K562 (cell line): Measurements from ENCODE around the gene STC2. TPM values are rescaled to one million over a fixed set of nuclear protein-coding genes. Genes with fewer than 3 reads are reported as not detected.

Experiments used
- ATAC-seq: fragments of 200-7000 bp; cut with Tn5 transposase; 3 replicates; pipeline ENCODE4 v1.9.1; 2020; ENCODE audit warnings: moderate library complexity
- BruUV-seq: library from RNA; stranded (reverse); fragments of 400-500 nt; replicated peaks from 2 replicates; lab custom pipeline; 2021; lab: Mats Ljungman, UMichigan
- CTCF ChIA-PET: fragments of 300-600 bp; formaldehyde crosslinking; extraction: SDS; loops from one replicate; lab custom pipeline; 2021; ENCODE audit warnings: low intra/inter-chr PET ratio; lab: Yijun Ruan, JAX
- POLR2A ChIA-PET: fragments of 300-600, 350-650 bp; sonication (Branson Sonifier 250); formaldehyde crosslinking; extraction: SDS; loops from one replicate; lab custom pipeline; 2021; ENCODE audit warnings: antibody characterized with exemption, inconsistent platforms; lab: Yijun Ruan, JAX
- DNase-seq, 4 experiments: peaks; one replicate each; pipeline versions ENCODE4 v3.0.0 to v3.0.0-alpha.2; 2011 to 2018; ENCODE audit warnings: low spot score in 3 of 4, mixed read lengths in 3 of 4; ENCODE audit errors: extremely low read depth in 1 of 4
- FAIRE-seq: peaks from 2 replicates; lab custom pipeline; 2011; peaks lifted over from hg19 to GRCh38; lab: Jason Lieb, UNC
- H2AFZ ChIP-seq: 2 replicates; pipeline ENCODE4 v1.6.0; 2011; ENCODE audit warnings: low read depth, low read length, control low read depth, inconsistent platforms
- H3K27ac ChIP-seq: fragments of 200-600 bp; 3 replicates; pipeline ENCODE4 v1.8.0; 2011; ENCODE audit warnings: low read depth, mild to moderate bottlenecking, control low read depth, inconsistent platforms, low read length, moderate library complexity, mixed read lengths; ENCODE audit errors: extremely low read depth
- H3K27me3 ChIP-seq, 2 experiments: fragments of 300-600 bp in 1 of 2; 2 replicates in 1 of 2; 3 replicates in 1 of 2; pipeline versions ENCODE4 v1.6.0 to v1.8.0; 2011; ENCODE audit warnings: inconsistent platforms in 2 of 2, low read length in 2 of 2, mild to moderate bottlenecking in 1 of 2, mixed read lengths in 1 of 2, moderate library complexity in 1 of 2; ENCODE audit not compliant: control insufficient read depth in 2 of 2, insufficient read depth in 2 of 2
- H3K36me3 ChIP-seq: fragments of 300-600 bp; 3 replicates; pipeline ENCODE4 v1.8.0; 2011; ENCODE audit warnings: mild to moderate bottlenecking, low read length, inconsistent platforms; ENCODE audit not compliant: control insufficient read depth, insufficient read depth
- H3K4me1 ChIP-seq, 2 experiments: fragments of 200-600 bp in 1 of 2; replicated peaks in 1 of 2; 2 replicates in 1 of 2; 3 replicates in 1 of 2; pipeline versions ENCODE4 v1.5.1 to v1.8.0; 2011; ENCODE audit warnings: inconsistent platforms in 2 of 2, low read length in 2 of 2, mild to moderate bottlenecking in 1 of 2, mixed read lengths in 1 of 2, moderate library complexity in 1 of 2; ENCODE audit not compliant: control insufficient read depth in 2 of 2, insufficient read depth in 2 of 2
- H3K4me2 ChIP-seq: 2 replicates; pipeline ENCODE4 v1.6.1; 2011; ENCODE audit warnings: low read length, control low read depth, inconsistent platforms, mixed read lengths; ENCODE audit not compliant: insufficient read depth
- H3K4me3 ChIP-seq: fragments of 200-600 bp; sonication (generic), shearing (Covaris generic); 2 replicates; pipeline ENCODE4 v1.5.1; 2016; ENCODE audit warnings: control low read depth, inconsistent platforms
- H3K79me2 ChIP-seq: fragments of 200-600 bp; 3 replicates; pipeline ENCODE4 v1.8.0; 2011; ENCODE audit warnings: low read length, inconsistent platforms; ENCODE audit not compliant: control insufficient read depth, insufficient read depth
- H3K9ac ChIP-seq, 2 experiments: 2 replicates each; pipeline versions ENCODE4 v1.6.0 to v1.6.1; 2011; ENCODE audit warnings: low read depth in 2 of 2, low read length in 2 of 2, control low read depth in 1 of 2, inconsistent platforms in 1 of 2, mild to moderate bottlenecking in 1 of 2, mixed read lengths in 1 of 2; ENCODE audit not compliant: insufficient read depth in 1 of 2
- H3K9me1 ChIP-seq: one replicate; pipeline ENCODE4 v1.6.0; 2011; ENCODE audit warnings: inconsistent platforms, mild to moderate bottlenecking, low read length, moderate library complexity; ENCODE audit not compliant: control insufficient read depth, insufficient read depth
- H3K9me3 ChIP-seq: replicated peaks from 2 replicates; pipeline ENCODE4 v1.5.1; 2011; ENCODE audit warnings: low read depth, low read length, inconsistent platforms; ENCODE audit not compliant: control insufficient read depth, insufficient read depth
- H4K20me1 ChIP-seq: replicated peaks from 2 replicates; pipeline ENCODE4 v1.6.1; 2011; ENCODE audit warnings: low read length, inconsistent platforms, mixed read lengths; ENCODE audit not compliant: control insufficient read depth, insufficient read depth
- CHCHD3 ChIP-seq: fragments of 250-450 bp; sonication (Bioruptor Pico); IDR thresholded peaks from 2 replicates; pipeline ENCODE4 v2.1.2; 2022; ENCODE audit warnings: mild to moderate bottlenecking
- ETV1 ChIP-seq: fragments of 450-650 bp; conservative IDR thresholded peaks from 2 replicates; pipeline ENCODE4 v1.6.1; 2016; ENCODE audit warnings: missing genetic modification characterization, control low read depth, low read depth, missing compliant biosample characterization
- NUFIP1 ChIP-seq: fragments of 450-650 bp; IDR thresholded peaks from 2 replicates; pipeline ENCODE4 v1.6.1; 2018; ENCODE audit not compliant: partially characterized antibody
- RFX7 ChIP-seq: fragments of 250-450 bp; sonication (Bioruptor Pico); IDR thresholded peaks from 2 replicates; pipeline ENCODE4 v1.5.1; 2021; ENCODE audit warnings: mild to moderate bottlenecking
- SFPQ ChIP-seq: fragments of 200-400 bp; formaldehyde crosslinking; IDR thresholded peaks from 2 replicates; pipeline ENCODE4 v1.6.1; 2017; ENCODE audit warnings: mild to moderate bottlenecking, low read depth, low read length, moderate library complexity
- ZHX1 ChIP-seq: fragments of 150-350 bp; conservative IDR thresholded peaks from 2 replicates; pipeline ENCODE4 v1.6.1; 2014; ENCODE audit warnings: low read length
- WGBS: fragments of 100-300 bp; shearing (Covaris generic); methylation state at CpG from one replicate; pipeline ENCODE4 v1.1.6; 2016; ENCODE audit warnings: low coverage, mixed read lengths; ENCODE audit not compliant: insufficient coverage; ENCODE audit errors: missing lambda C conversion rate; 5-methylcytosine and 5-hydroxymethylcytosine counted together
- in situ Hi-C: fragments of 300-500 bp; cut with MboI; formaldehyde crosslinking; loops from 4 replicates; pipeline ENCODE4 v1.15.0; 2018; ENCODE audit warnings: inconsistent platforms, mixed read lengths
- intact Hi-C: fragments of 100-400 bp; cut with micrococcal nuclease; formaldehyde crosslinking; loops from 2 replicates; pipeline ENCODE4 v1.14.2; 2022
- polyA plus RNA-seq, 8 experiments: library from polyadenylated mRNA; depleted of rRNA in 4 of 8; stranded (reverse) in 5 of 8; unstranded in 3 of 8; fragments of >200 nt; fragmentation: Nextera tagmentation in 2 of 8; fragmentation: Illumina TruSeq in 1 of 8; extraction: Ambion mirVana in 2 of 8; extraction: Trizol in 1 of 8; gene quantifications; 2 replicates each; pipeline versions ENCODE4 v1.2.1 to v1.2.3, GENCODE V29; 2011 to 2014; ENCODE audit warnings: inconsistent platforms in 1 of 8, missing spikeins in 1 of 8
- total RNA-seq, 7 experiments: library from RNA; depleted of rRNA in 6 of 7; stranded (reverse); fragments of >200 nt in 6 of 7; fragmentation: Illumina TruSeq in 2 of 7; extraction: Trizol in 2 of 7; gene quantifications; 2 replicates each; pipeline versions ENCODE4 v1.2.1 to v1.2.3, GENCODE V29; 2011 to 2021; ENCODE audit warnings: low replicate concordance in 1 of 7
- TF ChIP-seq, protein P1 (sequence below): fragments of 250-450 bp; sonication (Bioruptor Pico); IDR thresholded peaks from 2 replicates; pipeline ENCODE4 v1.8.0; 2022; ENCODE audit warnings: inconsistent platforms

Gene STC2
- total and polyA plus RNA-seq, 9 of the 15 experiments (the other 6 are each of a cell fraction or from before 2014, with no cell fraction given), result 0.62 to 31.7 (median 7.4) TPM

- no peak for TF ChIP-seq NUFIP1
- no peak for TF ChIP-seq RFX7 (CRISPR knock-in tag)
- TF ChIP-seq, all 486 proteins: peak for 0
- ChIA-PET POLR2A (interaction anchor here (0.7 kb wide), 1 partner anchor 303 kb away, joined by 3 read pairs; no protein-coding TSS in a partner anchor), CTCF (no interaction called here)
- peaks cover 42 to 78% of the 10 kb centered on the region in 2 experiments for H3K27me3 ChIP-seq
- ATAC-seq, result no peak
- H3K79me2 ChIP-seq, result no peaks in the 10 kb centered on the region
- 0% methylated on average over 6 of the region's 7 CpGs for WGBS
- H3K9me1 ChIP-seq, result no peaks in the 10 kb centered on the region
- H3K36me3 ChIP-seq, result no peaks in the 10 kb centered on the region
- intact Hi-C loops (no loop called here), in situ Hi-C loops (no loop called here)
- no peaks in the 10 kb centered on the region; a peak in 1 of 5 replicates for H3K4me1 ChIP-seq
- H2AFZ ChIP-seq, result no peak overlapping the region
- no peak overlapping the region for H3K4me2 ChIP-seq
- H3K9ac ChIP-seq, result no peak overlapping the region
- H3K4me3 ChIP-seq, result no peak overlapping the region
- H3K9me3 ChIP-seq, result no peaks in the 10 kb centered on the region
- no peaks in the 10 kb centered on the region for H4K20me1 ChIP-seq
- no peak for DNase-seq
- H3K27ac ChIP-seq, result no peak overlapping the region
- no TSS peak for BruUV-seq
- no peak for FAIRE-seq
Observed at GRCh38 chr5:173341961-173342430, 13.8 kb upstream of the STC2 start.

GRCh38 chr5:173340984-173341383 lies 12.8 kb upstream of the STC2 start:
- Histone ChIP-seq H3K4me3 (no peak overlapping the region), H3K9me3 (no peaks in the 10 kb centered on the region), H3K9me1 (no peaks in the 10 kb centered on the region), H3K36me3 (no peaks in the 10 kb centered on the region), H3K27me3 (peaks cover 40 to 77% of the 10 kb centered on the region in 2 experiments), H4K20me1 (no peaks in the 10 kb centered on the region), H3K4me1 (no peaks in the 10 kb centered on the region; a peak in 1 of 5 replicates), H3K9ac (no peak overlapping the region), H2AFZ (no peak overlapping the region), H3K27ac (no peak overlapping the region), H3K4me2 (no peak overlapping the region), H3K79me2 (no peaks in the 10 kb centered on the region)
- intact Hi-C loops, result no loop called here
- FAIRE-seq, result no peak
- ChIA-PET CTCF (no interaction called here), POLR2A (no interaction called here)
- WGBS, result 2% methylated on average over 6 of the region's 6 CpGs
- in situ Hi-C loops, result no loop called here
- DNase-seq, result no peak
- no TSS peak for BruUV-seq
- peak; percentile 55 for ATAC-seq
- TF ChIP-seq CHCHD3 (CRISPR knock-in tag) (no peak), ZHX1 (no peak), SFPQ (no peak), ETV1 (tag) (no peak)
- TF ChIP-seq, protein P1, sequence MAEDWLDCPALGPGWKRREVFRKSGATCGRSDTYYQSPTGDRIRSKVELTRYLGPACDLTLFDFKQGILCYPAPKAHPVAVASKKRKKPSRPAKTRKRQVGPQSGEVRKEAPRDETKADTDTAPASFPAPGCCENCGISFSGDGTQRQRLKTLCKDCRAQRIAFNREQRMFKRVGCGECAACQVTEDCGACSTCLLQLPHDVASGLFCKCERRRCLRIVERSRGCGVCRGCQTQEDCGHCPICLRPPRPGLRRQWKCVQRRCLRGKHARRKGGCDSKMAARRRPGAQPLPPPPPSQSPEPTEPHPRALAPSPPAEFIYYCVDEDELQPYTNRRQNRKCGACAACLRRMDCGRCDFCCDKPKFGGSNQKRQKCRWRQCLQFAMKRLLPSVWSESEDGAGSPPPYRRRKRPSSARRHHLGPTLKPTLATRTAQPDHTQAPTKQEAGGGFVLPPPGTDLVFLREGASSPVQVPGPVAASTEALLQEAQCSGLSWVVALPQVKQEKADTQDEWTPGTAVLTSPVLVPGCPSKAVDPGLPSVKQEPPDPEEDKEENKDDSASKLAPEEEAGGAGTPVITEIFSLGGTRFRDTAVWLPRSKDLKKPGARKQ (CRISPR knock-in tag), result no peak
